SU-DHL-6 (cell line): ENCODE results near the gene ARL15.

Experiments used
- EZH2phosphoT487 ChIP-seq: fragments of 200-600 bp; sonication (generic), shearing (Covaris generic); conservative IDR thresholded peaks from 2 replicates; pipeline ENCODE4 v1.6.1; 2018; ENCODE audit warnings: mild to moderate bottlenecking, antibody characterized with exemption, low read length, moderate library complexity, mixed read lengths
- TF ChIP-seq, protein P1 (sequence below): fragments of 200-600 bp; sonication (generic); IDR thresholded peaks from one replicate; pipeline ENCODE4 v1.5.1; 2017; ENCODE audit warnings: antibody characterized with exemption, mild to moderate bottlenecking, low read length, moderate library complexity; ENCODE audit not compliant: insufficient read depth, poor library complexity, severe bottlenecking

DNA sequence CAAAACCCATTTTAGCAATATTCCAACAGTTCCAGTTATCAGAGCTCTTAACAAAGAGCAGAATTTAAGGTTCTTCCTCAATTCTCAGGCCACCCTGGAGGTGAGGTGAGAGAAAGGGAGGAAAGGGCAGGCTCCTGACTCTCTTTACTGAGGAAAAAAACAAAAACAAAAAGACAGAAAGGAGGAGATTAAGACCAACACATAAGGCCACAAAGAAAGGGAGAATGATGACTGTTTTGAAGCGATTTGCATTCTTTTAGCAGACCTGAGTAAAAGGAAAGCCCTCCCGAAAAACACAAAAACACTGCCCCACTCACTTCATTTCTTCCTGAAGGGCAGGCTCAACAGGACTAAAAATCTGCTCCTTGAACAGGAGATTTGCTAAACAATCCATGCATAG is 300.5 kb downstream of the ARL15 start:
- TF ChIP-seq, protein P1, sequence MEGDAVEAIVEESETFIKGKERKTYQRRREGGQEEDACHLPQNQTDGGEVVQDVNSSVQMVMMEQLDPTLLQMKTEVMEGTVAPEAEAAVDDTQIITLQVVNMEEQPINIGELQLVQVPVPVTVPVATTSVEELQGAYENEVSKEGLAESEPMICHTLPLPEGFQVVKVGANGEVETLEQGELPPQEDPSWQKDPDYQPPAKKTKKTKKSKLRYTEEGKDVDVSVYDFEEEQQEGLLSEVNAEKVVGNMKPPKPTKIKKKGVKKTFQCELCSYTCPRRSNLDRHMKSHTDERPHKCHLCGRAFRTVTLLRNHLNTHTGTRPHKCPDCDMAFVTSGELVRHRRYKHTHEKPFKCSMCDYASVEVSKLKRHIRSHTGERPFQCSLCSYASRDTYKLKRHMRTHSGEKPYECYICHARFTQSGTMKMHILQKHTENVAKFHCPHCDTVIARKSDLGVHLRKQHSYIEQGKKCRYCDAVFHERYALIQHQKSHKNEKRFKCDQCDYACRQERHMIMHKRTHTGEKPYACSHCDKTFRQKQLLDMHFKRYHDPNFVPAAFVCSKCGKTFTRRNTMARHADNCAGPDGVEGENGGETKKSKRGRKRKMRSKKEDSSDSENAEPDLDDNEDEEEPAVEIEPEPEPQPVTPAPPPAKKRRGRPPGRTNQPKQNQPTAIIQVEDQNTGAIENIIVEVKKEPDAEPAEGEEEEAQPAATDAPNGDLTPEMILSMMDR = no peak
- TF ChIP-seq EZH2phosphoT487 = no peak
